Measurements from ENCODE around the gene CAPS. TPM values are rescaled to one million over a fixed set of nuclear protein-coding genes. Genes with fewer than 3 reads are reported as not detected.

The CAPS gene
- total and polyA plus RNA-seq, 3 donors from 2014 or later = 9.4 to 20.9 (median 13.9) TPM

- H3K36me3 ChIP-seq (ENCODE audit: low read depth, missing control alignments) = no peaks in the 10 kb centered on the region
- 83 to 90% methylated on average over 10 of the region's 10 CpGs for WGBS, 2 donors
- peaks cover 27% of the 10 kb centered on the region for H3K4me1 ChIP-seq
- DNase-seq = no peak
- intact Hi-C loops (cut with DNase I; ENCODE audit: low total_unique reads) = no loop called here
- H3K27ac ChIP-seq = no peak overlapping the region
- no peak for TF ChIP-seq CTCF (IDR thresholded peaks at IDR 0.05)
- TF ChIP-seq POLR2A (IDR thresholded peaks at IDR 0.05) = no peak
- no peaks in the 10 kb centered on the region for H3K9me3 ChIP-seq
- H3K27me3 ChIP-seq = no peaks in the 10 kb centered on the region
- no peak overlapping the region for H3K4me3 ChIP-seq
Observed at GRCh38 chr19:5957170-5957569, 43.1 kb downstream of the CAPS start.

GRCh38 chr19:5958074-5958850 lies 44.2 kb downstream of the CAPS start:
- intact Hi-C loops (cut with DNase I; ENCODE audit: low total_unique reads) = no loop called here
- no peak overlapping the region for H3K4me3 ChIP-seq
- no peak for DNase-seq
- H3K27me3 ChIP-seq = no peaks in the 10 kb centered on the region
- WGBS, 2 donors = 84 to 94% methylated on average over 15 to 21 of the region's 21 CpGs
- no peaks in the 10 kb centered on the region for H3K9me3 ChIP-seq
- H3K27ac ChIP-seq = no peak overlapping the region
- peaks cover 25% of the 10 kb centered on the region for H3K4me1 ChIP-seq
- TF ChIP-seq POLR2A (IDR thresholded peaks at IDR 0.05) (no peak), CTCF (IDR thresholded peaks at IDR 0.05) (no peak)
- no peaks in the 10 kb centered on the region for H3K36me3 ChIP-seq (ENCODE audit: low read depth, missing control alignments)

GRCh38 chr19:5958851-5959122 lies 44.7 kb downstream of the CAPS start:
- Histone ChIP-seq H3K27me3 (no peaks in the 10 kb centered on the region), H3K4me3 (no peak overlapping the region), H3K9me3 (no peaks in the 10 kb centered on the region), H3K4me1 (peaks cover 20% of the 10 kb centered on the region), H3K27ac (no peak overlapping the region), H3K36me3 (ENCODE audit: low read depth, missing control alignments) (no peaks in the 10 kb centered on the region)
- intact Hi-C loops (cut with DNase I; ENCODE audit: low total_unique reads) = no loop called here
- no peak for DNase-seq
- no peak for TF ChIP-seq POLR2A (IDR thresholded peaks at IDR 0.05)
- no peak for TF ChIP-seq CTCF (IDR thresholded peaks at IDR 0.05)
- WGBS, 2 donors = 87 to 88% methylated on average over 6 to 10 of the region's 10 CpGs

GRCh38 chr19:5959260-5960004 lies 45.4 kb downstream of the CAPS start:
- WGBS, 2 donors = 71 to 82% methylated on average over 11 to 14 of the region's 14 CpGs

More at GRCh38 chr19:5959260-5960004, 45.4 kb downstream of the CAPS start:
- no peak overlapping the region for H3K27ac ChIP-seq
- DNase-seq = no peak
- no peaks in the 10 kb centered on the region for H3K36me3 ChIP-seq (ENCODE audit: low read depth, missing control alignments)
- no peaks in the 10 kb centered on the region for H3K9me3 ChIP-seq
- H3K4me3 ChIP-seq = no peak overlapping the region
- no peaks in the 10 kb centered on the region for H3K27me3 ChIP-seq
- H3K4me1 ChIP-seq = peaks cover 19% of the 10 kb centered on the region
- TF ChIP-seq CTCF (IDR thresholded peaks at IDR 0.05) (no peak), POLR2A (IDR thresholded peaks at IDR 0.05) (no peak)
- intact Hi-C loops (cut with DNase I; ENCODE audit: low total_unique reads) = no loop called here
